Tibial nerve (tissue), 4 donors: ENCODE data around the gene PAK1IP1. TPM values are rescaled to one million over a fixed set of nuclear protein-coding genes. Genes with fewer than 3 reads are reported as not detected.
A peak's percentile ranks its signal among the peaks of the same experiment; 100 is the strongest.

Experiments
- DNase-seq, 2 donors: peaks; one replicate each; pipeline ENCODE4 v3.0.0-alpha.2; 2019; ENCODE audit warnings: low spot score in 2 of 2
- H3K27ac ChIP-seq, 4 donors: fragments of 200-600 bp; sonication (generic) in 3 of 4; one replicate each; pipeline ENCODE4 v1.5.1; 2017 to 2019; ENCODE audit warnings: mild to moderate bottlenecking in 1 of 4
- H3K27me3 ChIP-seq, 2 donors: fragments of 200-600 bp; sonication (generic) in 1 of 2; one replicate each; pipeline versions ENCODE4 v1.5.1 to v1.6.0; 2017 to 2019
- H3K36me3 ChIP-seq, 3 donors: fragments of 200-600 bp; sonication (generic); one replicate each; pipeline ENCODE4 v1.5.1; 2018 to 2019
- H3K4me1 ChIP-seq, 4 donors: fragments of 200-600 bp; sonication (generic) in 3 of 4; one replicate each; pipeline ENCODE4 v1.5.1; 2017 to 2019
- H3K4me3 ChIP-seq, 4 donors: fragments of 200-600 bp; sonication (generic) in 3 of 4; one replicate each; pipeline ENCODE4 v1.5.1; 2017 to 2019; ENCODE audit warnings: mild to moderate bottlenecking in 1 of 4, moderate library complexity in 1 of 4
- H3K9me3 ChIP-seq, 4 donors: fragments of 200-600 bp; sonication (generic) in 3 of 4; one replicate each; pipeline ENCODE4 v1.5.1; 2017 to 2019
- EP300 ChIP-seq, 2 donors: sonication (generic); formaldehyde crosslinking; IDR thresholded peaks; one replicate each; pipeline ENCODE4 v1.6.1; 2017; ENCODE audit warnings: antibody characterized with exemption in 2 of 2, mild to moderate bottlenecking in 1 of 2
- POLR2A ChIP-seq, 2 donors: fragments of 450-650 bp; IDR thresholded peaks; one replicate each; pipeline ENCODE4 v1.6.1; 2017; ENCODE audit warnings: antibody characterized with exemption in 2 of 2, mild to moderate bottlenecking in 2 of 2, moderate library complexity in 2 of 2
- WGBS, 2 donors: methylation state at CpG; one replicate each; pipeline ENCODE4 v1.1.5; 2018; 5-methylcytosine and 5-hydroxymethylcytosine counted together
- total RNA-seq, 4 donors: library from RNA; depleted of rRNA; stranded (reverse); fragments of >200 nt; gene quantifications; one replicate each; pipeline ENCODE4 v1.1.0, GENCODE V29; 2016
- TF ChIP-seq, protein P1 (sequence below), 5 experiments: fragments of 200-600 bp in 3 of 5; fragments of 450-650 bp in 2 of 5; sonication (generic) in 3 of 5; IDR thresholded peaks; one replicate each; pipeline ENCODE4 v1.5.1; 2016 to 2019; ENCODE audit warnings: antibody characterized with exemption in 5 of 5, mild to moderate bottlenecking in 3 of 5, moderate library complexity in 2 of 5

Gene PAK1IP1
- total RNA-seq, 4 donors from 2014 or later, result 6.5 to 21.0 (median 10.3) TPM

DNA sequence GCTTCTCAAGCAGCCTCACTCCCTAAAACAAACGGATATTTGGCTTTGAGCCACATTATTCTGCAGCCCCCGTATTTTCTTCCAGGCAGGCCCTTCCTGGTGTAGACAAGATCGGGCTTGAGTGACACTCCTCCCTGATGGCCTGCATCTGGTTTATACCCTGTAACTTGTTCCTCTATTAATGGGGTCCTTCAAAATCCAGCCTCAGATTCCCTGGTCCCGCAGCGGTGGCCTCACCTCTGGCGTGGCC, 27.7 kb downstream of the PAK1IP1 start:
- Histone ChIP-seq H3K4me3 (peak overlapping the region; percentile 27 to 82 (median 64)), H3K36me3 (peaks cover 0 to 28% (median 0%) of the 10 kb centered on the region in 3 donors), H3K9me3 (no peaks in the 10 kb centered on the region), H3K4me1 (peaks cover 0 to 52% (median 11%) of the 10 kb centered on the region in 4 donors), H3K27ac (peak overlapping the region; percentile 47 to 91 (median 88)), H3K27me3 (no peaks in the 10 kb centered on the region)
- WGBS, 2 donors, result 1 to 2% methylated on average over 6 of the region's 6 CpGs
- no peak for TF ChIP-seq POLR2A (IDR thresholded peaks at IDR 0.05)
- no peak for TF ChIP-seq EP300 (IDR thresholded peaks at IDR 0.05)
- TF ChIP-seq, protein P1, sequence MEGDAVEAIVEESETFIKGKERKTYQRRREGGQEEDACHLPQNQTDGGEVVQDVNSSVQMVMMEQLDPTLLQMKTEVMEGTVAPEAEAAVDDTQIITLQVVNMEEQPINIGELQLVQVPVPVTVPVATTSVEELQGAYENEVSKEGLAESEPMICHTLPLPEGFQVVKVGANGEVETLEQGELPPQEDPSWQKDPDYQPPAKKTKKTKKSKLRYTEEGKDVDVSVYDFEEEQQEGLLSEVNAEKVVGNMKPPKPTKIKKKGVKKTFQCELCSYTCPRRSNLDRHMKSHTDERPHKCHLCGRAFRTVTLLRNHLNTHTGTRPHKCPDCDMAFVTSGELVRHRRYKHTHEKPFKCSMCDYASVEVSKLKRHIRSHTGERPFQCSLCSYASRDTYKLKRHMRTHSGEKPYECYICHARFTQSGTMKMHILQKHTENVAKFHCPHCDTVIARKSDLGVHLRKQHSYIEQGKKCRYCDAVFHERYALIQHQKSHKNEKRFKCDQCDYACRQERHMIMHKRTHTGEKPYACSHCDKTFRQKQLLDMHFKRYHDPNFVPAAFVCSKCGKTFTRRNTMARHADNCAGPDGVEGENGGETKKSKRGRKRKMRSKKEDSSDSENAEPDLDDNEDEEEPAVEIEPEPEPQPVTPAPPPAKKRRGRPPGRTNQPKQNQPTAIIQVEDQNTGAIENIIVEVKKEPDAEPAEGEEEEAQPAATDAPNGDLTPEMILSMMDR (IDR thresholded peaks at IDR 0.05), result no peak
- DNase-seq, result no peak

DNA sequence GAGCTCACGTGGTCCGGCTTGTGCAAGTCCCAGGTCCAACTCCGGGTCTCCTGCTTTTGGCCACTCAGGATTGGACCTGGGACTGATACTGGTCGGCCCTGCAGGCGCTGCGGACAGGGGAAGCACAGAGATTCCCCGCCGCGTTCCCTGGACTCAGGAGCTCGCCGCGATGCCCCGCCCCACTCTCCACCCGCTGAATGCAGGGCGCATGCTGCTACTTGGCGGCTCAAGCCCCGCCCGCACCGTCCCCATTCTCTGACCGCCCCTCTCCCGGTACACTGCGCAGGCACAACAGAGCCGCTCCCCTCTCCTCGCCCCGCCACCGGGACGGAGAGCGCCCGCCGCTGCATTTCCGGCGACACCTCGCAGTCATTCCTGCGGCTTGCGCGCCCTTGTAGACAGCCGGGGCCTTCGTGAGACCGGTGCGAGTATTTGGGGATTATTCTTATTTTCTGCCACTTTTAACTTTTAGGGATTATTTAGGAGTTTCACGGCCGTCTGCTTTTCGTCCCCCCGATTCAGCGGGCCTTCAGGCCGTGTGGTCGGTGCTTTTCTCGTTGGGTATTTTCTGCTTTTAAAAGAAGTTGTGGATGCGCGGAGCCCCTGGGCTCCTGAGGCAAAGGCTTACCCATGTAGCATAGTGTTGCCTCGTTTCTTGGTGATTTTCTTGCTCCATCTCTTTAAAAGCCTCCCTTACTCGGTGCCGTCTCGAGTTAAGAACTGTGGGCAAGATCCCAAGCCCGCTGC, 28.2 kb downstream of the PAK1IP1 start, which contains the start of gene TMEM14C:
Gene TMEM14C, plus strand, starts transcription at position 251 of the 747 bp plus-strand sequence. CDS start 1,544 bp downstream, outside the sequence.
- peak; percentile 36 to 76 for TF ChIP-seq POLR2A (IDR thresholded peaks at IDR 0.05)
- TF ChIP-seq EP300 (IDR thresholded peaks at IDR 0.05), result peak; percentile 93
- TF ChIP-seq, protein P1 (IDR thresholded peaks at IDR 0.05), result peak in 2 of 5 experiments; percentile 16 to 51
- Histone ChIP-seq H3K27ac (peak within 1 kb of the TSS; percentile 47 to 91 (median 88)), H3K4me3 (peak within 1 kb of the TSS; percentile 51 to 82 (median 66)), H3K9me3 (no peaks in the 10 kb centered on the region), H3K36me3 (peaks cover 0 to 33% (median 0%) of the 10 kb centered on the region in 3 donors), H3K27me3 (no peaks in the 10 kb centered on the region), H3K4me1 (peaks cover 0 to 52% (median 11%) of the 10 kb centered on the region in 4 donors)
- DNase-seq, result peak; percentile 97 to 98
- 0% methylated on average over 39 to 48 of the region's 55 CpGs for WGBS, 2 donors

DNA sequence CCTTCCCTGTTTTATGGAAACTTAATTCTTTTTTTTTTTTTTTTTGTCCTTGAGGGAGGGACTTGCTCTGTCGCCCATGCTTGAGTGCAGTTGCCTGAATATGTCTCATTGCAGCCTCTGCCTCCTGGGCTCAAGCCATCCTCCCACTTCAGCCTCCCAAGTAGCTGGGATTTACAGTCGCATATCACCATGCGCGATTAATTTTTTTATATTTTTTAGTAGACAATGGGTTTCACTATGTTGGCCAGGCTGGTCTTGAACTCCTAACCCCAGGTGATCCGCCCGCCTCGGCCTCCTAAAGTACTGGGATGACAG, 28.8 kb downstream of the PAK1IP1 start:
- Histone ChIP-seq H3K9me3 (no peaks in the 10 kb centered on the region), H3K36me3 (peaks cover 0 to 39% (median 0%) of the 10 kb centered on the region in 3 donors), H3K4me3 (peak overlapping the region; percentile 51 to 82 (median 66)), H3K27ac (peak overlapping the region in 3 of 4 donors; percentile 82 to 91 (median 89)), H3K27me3 (no peaks in the 10 kb centered on the region), H3K4me1 (peaks cover 0 to 52% (median 11%) of the 10 kb centered on the region in 4 donors)
- DNase-seq, result no peak
- 13 to 17% methylated on average over 7 of the region's 7 CpGs for WGBS, 2 donors
- no peak for TF ChIP-seq POLR2A (IDR thresholded peaks at IDR 0.05)
- TF ChIP-seq EP300 (IDR thresholded peaks at IDR 0.05), result no peak
- TF ChIP-seq, protein P1 (IDR thresholded peaks at IDR 0.05), result no peak

DNA sequence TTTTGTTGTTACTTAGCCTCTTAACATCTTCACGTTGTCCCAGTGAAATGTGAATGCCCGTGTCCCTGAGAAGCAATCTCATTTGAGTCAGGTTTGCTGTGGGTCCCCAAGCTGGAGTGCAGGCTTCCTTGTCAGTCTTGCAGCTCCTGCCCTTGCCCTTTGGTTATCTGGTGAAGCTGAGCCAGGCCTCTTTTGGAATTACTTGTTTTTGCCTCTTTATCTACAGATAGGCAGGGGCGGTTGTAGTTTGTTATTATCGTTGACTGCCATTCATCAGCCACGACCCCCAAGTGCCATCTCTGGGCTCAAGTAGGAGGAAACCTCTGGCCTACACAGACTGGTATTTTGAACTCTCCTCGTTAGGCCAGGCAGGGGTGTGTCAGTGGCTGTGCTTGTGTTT, 30.3 kb downstream of the PAK1IP1 start:
- DNase-seq, result no peak
- no peak for TF ChIP-seq EP300 (IDR thresholded peaks at IDR 0.05)
- TF ChIP-seq, protein P1 (IDR thresholded peaks at IDR 0.05), result no peak
- TF ChIP-seq POLR2A (IDR thresholded peaks at IDR 0.05), result no peak
- Histone ChIP-seq H3K27ac (no peak overlapping the region), H3K9me3 (no peaks in the 10 kb centered on the region), H3K36me3 (peaks cover 0 to 54% (median 2%) of the 10 kb centered on the region in 3 donors), H3K27me3 (no peaks in the 10 kb centered on the region), H3K4me3 (no peak overlapping the region), H3K4me1 (peaks cover 0 to 47% (median 11%) of the 10 kb centered on the region in 4 donors)
- 67 to 78% methylated on average over 6 of the region's 6 CpGs for WGBS, 2 donors

DNA sequence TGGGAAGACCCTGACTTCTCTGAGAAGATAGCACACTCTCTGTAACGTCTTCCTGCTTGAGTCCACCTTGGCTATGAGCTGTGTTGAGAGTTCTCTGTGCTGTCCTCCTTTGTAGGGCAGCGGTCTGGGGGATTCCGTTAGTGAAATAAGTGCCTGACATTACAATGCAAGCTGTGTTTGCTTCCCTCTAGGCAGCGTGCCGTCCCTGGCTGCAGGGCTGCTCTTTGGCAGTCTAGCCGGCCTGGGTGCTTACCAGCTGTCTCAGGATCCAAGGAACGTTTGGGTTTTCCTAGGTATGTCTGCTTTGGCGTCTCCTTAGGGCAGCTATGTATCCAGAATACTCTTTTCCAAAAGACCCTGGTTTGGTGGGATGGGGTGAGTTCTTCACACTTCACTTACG, 30.9 kb downstream of the PAK1IP1 start:
- Histone ChIP-seq H3K4me3 (no peak overlapping the region), H3K36me3 (peaks cover 0 to 61% (median 2%) of the 10 kb centered on the region in 3 donors), H3K27ac (no peak overlapping the region), H3K4me1 (peaks cover 0 to 47% (median 11%) of the 10 kb centered on the region in 4 donors), H3K27me3 (no peaks in the 10 kb centered on the region), H3K9me3 (no peaks in the 10 kb centered on the region)
- no peak for DNase-seq
- TF ChIP-seq POLR2A (IDR thresholded peaks at IDR 0.05), result no peak
- no peak for TF ChIP-seq EP300 (IDR thresholded peaks at IDR 0.05)
- 59 to 64% methylated on average over 9 of the region's 9 CpGs for WGBS, 2 donors
